ENCODE results near the gene TMEM123.

Gene TMEM123

GRCh38 chr11:102470251-102470650, 17.7 kb upstream of the TMEM123 start:
- peak; percentile 51 for DNase-seq

GRCh38 chr11:102469196-102469821, 16.7 kb upstream of the TMEM123 start:
- no peak for DNase-seq

- no peak for DNase-seq
These were observed 16.1 kb upstream of the TMEM123 start for GRCh38 chr11:102468616-102469195.

- no peak for DNase-seq
These were observed 15.5 kb upstream of the TMEM123 start for GRCh38 chr11:102467853-102468580.

GRCh38 chr11:102467080-102467708, 14.6 kb upstream of the TMEM123 start:
- no peak for DNase-seq

- no peak for DNase-seq
These were observed 13.1 kb upstream of the TMEM123 start for GRCh38 chr11:102465696-102466095.

GRCh38 chr11:102464859-102465500, 12.4 kb upstream of the TMEM123 start:
- no peak for DNase-seq

- no peak for DNase-seq
These were observed 11.5 kb upstream of the TMEM123 start for GRCh38 chr11:102464037-102464436.

GRCh38 chr11:102462610-102463009, 10.0 kb upstream of the TMEM123 start:
- DNase-seq = no peak

GRCh38 chr11:102459393-102459792, 6.8 kb upstream of the TMEM123 start:
- DNase-seq = no peak

GRCh38 chr11:102458548-102458947, 6.0 kb upstream of the TMEM123 start:
- DNase-seq = no peak

GRCh38 chr11:102457865-102458264, 5.3 kb upstream of the TMEM123 start:
- no peak for DNase-seq

- DNase-seq = no peak
These were observed 4.6 kb upstream of the TMEM123 start for GRCh38 chr11:102457056-102457677.

GRCh38 chr11:102456381-102456780, 3.8 kb upstream of the TMEM123 start:
- DNase-seq = no peak

- DNase-seq = no peak
These were observed 1.4 kb upstream of the TMEM123 start for GRCh38 chr11:102453921-102454320.

- no peak for DNase-seq
These were observed 734 bp upstream of the TMEM123 start for GRCh38 chr11:102453302-102453695.

GRCh38 chr11:102451681-102452460, 694 bp downstream of the TMEM123 start:
- DNase-seq = peak; percentile 77

- DNase-seq = no peak
These were observed 1.4 kb downstream of the TMEM123 start for GRCh38 chr11:102451041-102451680.

GRCh38 chr11:102449651-102450570, 2.7 kb downstream of the TMEM123 start:
- DNase-seq = no peak

- peak; percentile 37 for DNase-seq
These were observed 3.7 kb downstream of the TMEM123 start for GRCh38 chr11:102448869-102449224.

Measured in CD4-positive, alpha-beta T cell treated with Interleukin-17A for 1 hour (primary cell).